Activated T-cell treated with anti-CD3 and anti-CD28 coated beads, Interleukin-2, amount 50 U/mL, for 1 hour (primary cell): ENCODE data around the gene FAM117B.
A peak's percentile ranks its signal among the peaks of the same experiment; 100 is the strongest.

Source experiments
- DNase-seq: peaks from one replicate; pipeline ENCODE4 v3.0.0-alpha.2; 2020

Gene FAM117B

GRCh38 chr2:202634556-202635427, at the start of gene FAM117B:
TSS of gene FAM117B (plus strand) at chr2:202634969. CDS start at chr2:202635188, 219 bp downstream.
- DNase-seq: peak; percentile 96

- DNase-seq: peak; percentile 65
Measured at GRCh38 chr2:202588647-202589581, 45.9 kb upstream of the FAM117B start.

GRCh38 chr2:202589582-202589949, 45.2 kb upstream of the FAM117B start:
- DNase-seq: no peak

GRCh38 chr2:202592566-202592965, 42.2 kb upstream of the FAM117B start:
- no peak for DNase-seq

GRCh38 chr2:202599105-202599504, 35.7 kb upstream of the FAM117B start:
- DNase-seq: no peak

- no peak for DNase-seq
Measured at GRCh38 chr2:202599911-202600310, 34.9 kb upstream of the FAM117B start.

GRCh38 chr2:202604699-202605098, 30.1 kb upstream of the FAM117B start:
- no peak for DNase-seq

GRCh38 chr2:202605174-202605573, 29.6 kb upstream of the FAM117B start:
- DNase-seq: no peak

- DNase-seq: no peak
Measured at GRCh38 chr2:202608142-202608852, 26.5 kb upstream of the FAM117B start.

GRCh38 chr2:202609381-202610145, 25.2 kb upstream of the FAM117B start:
- no peak for DNase-seq

GRCh38 chr2:202610380-202610779, 24.4 kb upstream of the FAM117B start:
- DNase-seq: no peak

GRCh38 chr2:202612145-202612544, 22.6 kb upstream of the FAM117B start:
- no peak for DNase-seq

- DNase-seq: no peak
Measured at GRCh38 chr2:202613479-202613878, 21.3 kb upstream of the FAM117B start.

- no peak for DNase-seq
Measured at GRCh38 chr2:202624133-202624532, 10.6 kb upstream of the FAM117B start.

- no peak for DNase-seq
Measured at GRCh38 chr2:202627042-202627441, 7.7 kb upstream of the FAM117B start.

- no peak for DNase-seq
Measured at GRCh38 chr2:202628646-202629198, 6.0 kb upstream of the FAM117B start.

- no peak for DNase-seq
Measured at GRCh38 chr2:202632682-202633290, 2.0 kb upstream of the FAM117B start.

- DNase-seq: no peak
Measured at GRCh38 chr2:202633470-202633869, 1.3 kb upstream of the FAM117B start.

GRCh38 chr2:202635428-202636212, 851 bp downstream of the FAM117B start:
- peak; percentile 86 for DNase-seq

- DNase-seq: no peak
Measured at GRCh38 chr2:202636213-202636513, 1.4 kb downstream of the FAM117B start.

GRCh38 chr2:202638721-202639120, 4.0 kb downstream of the FAM117B start:
- DNase-seq: no peak
